Stomach smooth muscle (tissue), 2 donors: ENCODE data around the gene ATF7.
"Not testable (repeated sequence)": the region's sequence is repeated elsewhere in the genome, so short reads cannot be mapped to it uniquely, and the experiment has no call there.

Experiments used
- H3K27ac ChIP-seq: one replicate; pipeline ENCODE4 v1.7.0; 2013; ENCODE audit warnings: mild to moderate bottlenecking, low read length, inconsistent platforms
- H3K27me3 ChIP-seq, 2 donors: one replicate each; pipeline ENCODE4 v1.7.0; 2013; ENCODE audit warnings: low read length in 2 of 2; ENCODE audit not compliant: insufficient read depth in 2 of 2, control insufficient read depth in 1 of 2
- H3K36me3 ChIP-seq, 2 donors: one replicate each; pipeline ENCODE4 v1.7.0; 2013; ENCODE audit warnings: low read length in 2 of 2; ENCODE audit not compliant: control insufficient read depth in 2 of 2, insufficient read depth in 2 of 2
- H3K4me1 ChIP-seq: one replicate; pipeline ENCODE4 v1.7.0; 2013; ENCODE audit warnings: low read length; ENCODE audit not compliant: control insufficient read depth, insufficient read depth
- H3K4me3 ChIP-seq, 2 donors: one replicate each; pipeline ENCODE4 v1.7.0; 2013; ENCODE audit warnings: low read length in 2 of 2
- H3K9ac ChIP-seq, 2 donors: one replicate each; pipeline ENCODE4 v1.7.0; 2013; ENCODE audit warnings: low read length in 2 of 2, mild to moderate bottlenecking in 1 of 2
- H3K9me3 ChIP-seq, 2 donors: one replicate each; pipeline ENCODE4 v1.7.0; 2013; ENCODE audit warnings: low read length in 2 of 2; ENCODE audit not compliant: control insufficient read depth in 2 of 2
- donor health status: healthy.
- donor health status: Pancreatic carcinoma.

The ATF7 gene

DNA sequence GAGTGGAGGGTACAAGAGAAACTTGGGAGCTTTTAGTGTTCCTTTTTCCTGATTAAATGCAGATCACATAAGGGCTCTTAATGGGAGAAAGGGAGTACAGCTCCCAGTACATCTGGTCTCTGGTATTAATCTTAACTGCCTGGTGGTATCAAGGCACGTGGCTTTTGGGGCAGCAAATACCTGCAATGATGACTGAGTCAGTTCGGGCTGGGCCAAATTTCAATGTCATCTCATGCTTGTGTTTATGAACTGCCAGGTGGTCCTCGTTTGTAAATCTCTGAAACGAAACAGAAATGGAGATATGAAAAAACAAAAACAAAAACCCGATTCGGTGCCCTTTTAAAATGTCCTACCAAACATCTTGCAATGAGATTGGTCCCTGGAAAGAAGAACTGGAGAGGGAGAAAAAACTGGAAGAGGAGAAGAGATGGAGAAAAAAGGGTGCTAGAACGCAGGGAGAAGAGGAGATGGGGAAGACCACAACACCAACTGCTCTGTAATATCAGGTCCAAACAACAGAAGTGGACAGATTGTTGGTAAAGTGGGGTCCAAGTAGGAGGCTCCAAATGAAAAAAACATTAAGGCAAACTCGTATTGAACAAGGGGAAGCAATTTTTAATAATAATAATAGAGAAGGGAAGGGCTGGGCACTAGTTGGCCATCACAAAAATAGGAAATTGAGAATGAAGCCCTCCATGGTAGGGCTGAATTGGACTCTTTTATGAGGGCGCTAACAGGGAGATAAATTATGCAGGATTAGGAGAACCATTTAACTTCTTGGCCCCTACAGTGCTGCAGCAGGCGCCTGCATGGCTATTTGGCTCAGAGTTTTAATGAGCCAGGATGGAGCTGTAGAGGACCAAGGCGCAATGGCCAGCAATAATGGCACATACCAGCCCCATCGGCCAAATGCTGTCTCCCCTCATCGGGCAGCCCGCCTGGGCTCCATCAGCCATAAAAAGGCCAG is 73.5 kb downstream of the ATF7 start:
- Histone ChIP-seq H3K4me1 (peaks cover 5% of the 10 kb centered on the region), H3K36me3 (peaks cover 2 to 3% of the 10 kb centered on the region in 2 donors), H3K27ac (peak overlapping the region; percentile 37), H3K9me3 (no peaks in the 10 kb centered on the region), H3K9ac (no peak overlapping the region), H3K4me3 (no peak overlapping the region), H3K27me3 (no peaks in the 10 kb centered on the region)

DNA sequence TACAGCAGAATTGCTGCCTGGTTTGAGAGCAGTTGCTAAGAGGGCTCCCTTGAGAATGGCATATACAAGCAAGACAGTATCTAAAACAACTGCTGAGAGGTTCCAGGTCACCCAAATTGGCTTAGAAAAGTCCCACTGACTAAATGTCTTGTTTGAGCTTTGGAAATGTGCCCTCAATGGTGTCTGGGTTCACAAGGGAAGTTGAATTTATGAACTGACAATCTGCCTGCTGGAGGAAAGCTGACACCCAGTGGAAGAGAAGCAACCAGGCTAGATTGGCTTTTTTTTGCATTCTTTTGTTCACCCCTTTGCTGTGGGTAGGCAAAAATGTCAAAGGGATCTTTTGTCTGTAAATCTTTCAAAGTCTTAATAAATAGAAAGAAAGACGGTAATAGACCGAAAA is 74.3 kb downstream of the ATF7 start:
- no peaks in the 10 kb centered on the region for H3K9me3 ChIP-seq
- no peaks in the 10 kb centered on the region for H3K27me3 ChIP-seq
- no peak overlapping the region for H3K9ac ChIP-seq
- peaks cover 2 to 3% of the 10 kb centered on the region in 2 donors for H3K36me3 ChIP-seq
- H3K4me3 ChIP-seq: no peak overlapping the region
- peak overlapping the region; percentile 37 for H3K27ac ChIP-seq
- no peaks in the 10 kb centered on the region for H3K4me1 ChIP-seq

DNA sequence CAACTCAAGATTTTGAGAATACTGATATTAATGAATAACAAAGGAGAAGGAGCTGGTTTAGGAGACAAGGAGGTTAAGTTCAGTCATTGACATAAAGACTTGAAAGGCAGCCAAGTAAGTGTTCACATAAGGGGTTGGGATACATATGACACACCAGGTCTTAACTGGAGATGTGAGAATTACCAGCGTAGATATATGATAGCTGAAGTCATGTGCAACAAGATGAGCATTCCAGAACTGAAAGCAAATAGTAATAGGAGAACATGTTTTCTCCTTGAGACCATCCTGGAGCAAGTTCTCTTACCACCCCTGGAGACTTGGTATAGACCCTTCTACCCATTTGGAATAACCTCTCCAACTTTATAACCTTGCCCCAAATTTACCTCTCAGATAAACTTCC is 75.6 kb downstream of the ATF7 start:
- H3K9ac ChIP-seq: no peak overlapping the region
- peaks cover 2 to 3% of the 10 kb centered on the region in 2 donors for H3K36me3 ChIP-seq
- H3K27me3 ChIP-seq: no peaks in the 10 kb centered on the region
- peak overlapping the region; percentile 46 for H3K27ac ChIP-seq
- H3K4me3 ChIP-seq: no peak overlapping the region
- H3K9me3 ChIP-seq: no peaks in the 10 kb centered on the region
- H3K4me1 ChIP-seq: no peaks in the 10 kb centered on the region

DNA sequence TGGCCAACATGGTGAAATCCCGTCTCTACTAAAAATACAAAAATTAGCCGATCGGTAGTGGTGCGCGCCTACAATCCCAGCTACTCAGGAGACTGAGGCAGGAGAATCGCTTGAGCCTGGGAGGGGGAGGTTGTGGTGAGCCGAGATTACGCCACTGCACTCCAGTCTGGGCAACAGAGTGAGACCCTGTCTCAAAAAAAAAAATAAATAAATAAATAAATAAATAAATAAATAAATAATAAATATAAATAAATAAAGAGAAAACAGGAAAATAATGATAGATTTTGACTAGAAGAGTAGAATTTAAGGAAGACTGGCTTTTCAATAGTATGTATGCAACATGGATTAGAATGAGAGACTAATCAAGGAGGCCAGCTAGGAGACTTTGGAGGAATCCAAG is 76.1 kb downstream of the ATF7 start:
- H3K4me1 ChIP-seq, H3K4me3 ChIP-seq, H3K27me3 ChIP-seq, H3K9me3 ChIP-seq, H3K9ac ChIP-seq, H3K36me3 ChIP-seq, H3K27ac ChIP-seq: not testable (repeated sequence)

DNA sequence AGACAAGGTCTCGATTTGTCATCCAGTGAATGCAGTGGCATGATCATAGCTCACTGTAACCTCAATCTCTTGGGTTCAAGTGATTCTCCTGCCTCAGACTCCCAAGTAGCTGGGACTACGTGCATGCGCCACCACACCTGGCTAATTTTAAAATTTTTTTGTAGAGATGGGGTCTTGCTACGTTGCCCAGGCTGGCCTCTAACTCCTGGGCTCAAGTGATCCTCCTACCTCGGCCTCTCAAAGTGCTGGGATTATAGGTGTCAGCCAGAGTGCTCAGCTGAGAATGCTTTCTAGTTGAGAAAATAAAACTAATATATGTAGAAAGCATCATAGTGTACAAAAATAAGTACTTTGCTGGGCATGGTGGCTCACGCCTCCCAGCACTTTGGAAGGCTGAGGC is 77.8 kb downstream of the ATF7 start:
- H3K36me3 ChIP-seq, H3K4me1 ChIP-seq, H3K4me3 ChIP-seq, H3K9me3 ChIP-seq, H3K27ac ChIP-seq, H3K9ac ChIP-seq, H3K27me3 ChIP-seq: not testable (repeated sequence)

DNA sequence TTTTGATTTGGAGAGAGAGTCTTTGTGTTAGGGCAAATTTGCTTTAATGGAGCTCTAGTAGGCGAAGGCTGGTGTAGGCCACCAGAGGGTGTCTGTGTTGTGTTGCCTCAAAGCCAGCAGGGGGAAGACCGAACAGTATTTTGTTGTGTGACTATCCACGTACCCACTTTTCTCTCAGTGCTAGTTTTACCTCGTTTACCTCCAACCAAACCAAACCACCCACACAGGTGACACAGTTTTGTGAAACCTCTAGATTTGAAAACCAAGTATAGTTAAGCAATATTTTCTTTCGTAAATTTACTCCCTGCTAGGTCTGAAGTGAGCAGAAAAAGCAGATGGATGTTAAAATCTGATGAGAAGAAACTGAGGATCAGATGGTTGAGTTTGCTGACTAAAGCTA is 82.6 kb downstream of the ATF7 start:
- H3K9me3 ChIP-seq: no peaks in the 10 kb centered on the region
- H3K4me1 ChIP-seq: peaks cover 5% of the 10 kb centered on the region
- peak overlapping the region; percentile 25 for H3K27ac ChIP-seq
- H3K27me3 ChIP-seq: no peaks in the 10 kb centered on the region
- H3K4me3 ChIP-seq: peak overlapping the region in 1 of 2 donors; percentile 20
- H3K9ac ChIP-seq: peak overlapping the region; percentile 57 to 64
- H3K36me3 ChIP-seq: peaks cover 14 to 20% of the 10 kb centered on the region in 2 donors

DNA sequence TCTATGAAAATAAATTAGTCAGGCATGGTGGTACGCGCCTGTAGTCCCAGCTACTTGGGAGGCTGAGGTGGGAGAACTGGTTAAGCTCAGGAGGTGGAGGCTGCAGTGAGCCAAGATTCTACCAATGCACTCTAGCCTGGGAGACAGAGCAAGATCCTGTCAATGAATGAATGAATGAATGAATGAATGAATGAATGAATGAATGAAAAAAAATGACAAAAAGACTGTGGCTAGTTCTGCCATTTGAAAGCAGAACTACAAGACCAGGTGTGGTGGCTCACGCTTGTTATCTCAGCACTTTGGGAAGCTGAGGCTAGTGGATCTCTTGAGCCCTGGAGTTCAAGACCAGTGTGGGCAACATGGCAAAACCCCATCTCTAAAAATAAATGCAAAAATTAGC is 86.7 kb downstream of the ATF7 start:
- H3K36me3 ChIP-seq: peaks cover 29 to 33% of the 10 kb centered on the region in 2 donors
- H3K4me3 ChIP-seq: no peak overlapping the region
- H3K9ac ChIP-seq: no peak overlapping the region
- H3K4me1 ChIP-seq: peaks cover 5% of the 10 kb centered on the region
- H3K27me3 ChIP-seq: no peaks in the 10 kb centered on the region
- no peak overlapping the region for H3K27ac ChIP-seq
- no peaks in the 10 kb centered on the region for H3K9me3 ChIP-seq

DNA sequence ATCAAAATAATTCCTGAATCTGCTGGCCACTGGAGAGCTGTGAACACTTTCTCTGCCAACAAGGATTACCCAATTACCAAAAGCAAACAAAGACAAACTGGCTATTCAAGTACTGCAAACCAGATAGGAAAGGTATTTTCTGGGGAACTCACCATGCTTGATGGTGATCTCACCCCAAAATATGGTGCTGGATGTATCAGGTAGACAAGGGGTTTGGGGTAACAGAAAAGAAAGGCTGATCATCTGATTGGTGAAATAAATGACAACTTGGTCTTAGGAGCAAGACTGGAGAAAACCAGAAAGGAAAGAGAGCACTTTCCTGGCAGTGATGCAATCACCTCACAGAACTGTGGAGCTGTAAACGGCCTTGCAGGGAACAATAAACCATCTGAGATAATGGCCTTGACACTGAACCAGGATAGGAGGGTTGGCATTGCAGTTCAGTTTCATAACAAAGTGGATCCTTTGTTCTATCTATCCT is 87.9 kb downstream of the ATF7 start:
- H3K9me3 ChIP-seq: no peaks in the 10 kb centered on the region

DNA sequence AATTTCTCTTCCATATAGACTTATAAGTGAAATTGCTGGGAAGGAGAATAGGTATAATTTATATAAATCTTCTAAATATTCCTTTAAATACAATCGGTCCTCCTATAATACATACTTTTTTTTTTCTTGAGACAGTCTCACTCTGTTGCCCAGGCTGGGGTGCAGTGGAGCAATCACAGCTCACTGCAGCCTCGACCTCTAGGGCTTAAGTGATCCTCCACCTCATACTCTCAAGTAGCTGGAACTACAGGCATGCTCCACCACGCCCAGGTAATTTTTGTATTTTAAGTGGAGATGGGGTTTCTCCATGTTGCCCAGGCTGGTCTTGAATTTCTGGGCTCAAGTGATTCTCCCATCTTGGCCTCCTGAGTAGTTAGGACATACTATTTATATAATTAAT is 89.2 kb downstream of the ATF7 start:
- Histone ChIP-seq H3K27ac (no peak overlapping the region), H3K4me3 (no peak overlapping the region), H3K4me1 (peaks cover under 1% of the 10 kb centered on the region), H3K9ac (no peak overlapping the region), H3K27me3 (no peaks in the 10 kb centered on the region), H3K9me3 (no peaks in the 10 kb centered on the region), H3K36me3 (peaks cover 43% of the 10 kb centered on the region in 2 donors)

More for the DNA sequence above, 87.9 kb downstream of the ATF7 start:
- Histone ChIP-seq H3K4me3 (no peak overlapping the region), H3K4me1 (no peaks in the 10 kb centered on the region), H3K27me3 (no peaks in the 10 kb centered on the region), H3K36me3 (peaks cover 37 to 40% of the 10 kb centered on the region in 2 donors), H3K27ac (no peak overlapping the region), H3K9ac (no peak overlapping the region)

DNA sequence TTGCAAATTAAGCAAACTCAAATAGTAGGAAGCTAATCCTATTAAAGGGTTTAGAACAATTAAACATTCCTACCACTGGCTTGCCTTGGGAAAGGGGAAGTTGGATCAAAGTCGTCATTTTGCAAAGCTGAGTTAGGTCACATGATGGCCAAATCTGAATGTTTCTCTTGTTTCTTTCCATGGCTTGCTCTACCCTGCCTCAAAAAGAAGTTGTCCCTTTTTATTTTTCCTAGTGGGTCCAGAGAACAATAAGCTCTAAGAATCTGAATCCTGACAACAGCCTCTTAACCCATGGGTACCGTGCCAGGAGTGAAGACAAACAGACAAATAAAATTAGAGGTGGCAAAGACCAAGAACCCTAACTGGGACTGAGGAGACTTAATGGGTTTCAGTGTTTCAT is 92.7 kb downstream of the ATF7 start:
- Histone ChIP-seq H3K9me3 (no peaks in the 10 kb centered on the region), H3K9ac (no peak overlapping the region), H3K27ac (no peak overlapping the region), H3K4me1 (peaks cover 2% of the 10 kb centered on the region), H3K27me3 (no peaks in the 10 kb centered on the region), H3K36me3 (peaks cover 40 to 51% of the 10 kb centered on the region in 2 donors), H3K4me3 (no peak overlapping the region)
